ENCODE measurements around the gene SEC14L5. TPM values are rescaled to one million over a fixed set of nuclear protein-coding genes. Genes with fewer than 3 reads are reported as not detected.

Gene SEC14L5
- total RNA-seq, 1 donor from 2014 or later: not detected

DNA sequence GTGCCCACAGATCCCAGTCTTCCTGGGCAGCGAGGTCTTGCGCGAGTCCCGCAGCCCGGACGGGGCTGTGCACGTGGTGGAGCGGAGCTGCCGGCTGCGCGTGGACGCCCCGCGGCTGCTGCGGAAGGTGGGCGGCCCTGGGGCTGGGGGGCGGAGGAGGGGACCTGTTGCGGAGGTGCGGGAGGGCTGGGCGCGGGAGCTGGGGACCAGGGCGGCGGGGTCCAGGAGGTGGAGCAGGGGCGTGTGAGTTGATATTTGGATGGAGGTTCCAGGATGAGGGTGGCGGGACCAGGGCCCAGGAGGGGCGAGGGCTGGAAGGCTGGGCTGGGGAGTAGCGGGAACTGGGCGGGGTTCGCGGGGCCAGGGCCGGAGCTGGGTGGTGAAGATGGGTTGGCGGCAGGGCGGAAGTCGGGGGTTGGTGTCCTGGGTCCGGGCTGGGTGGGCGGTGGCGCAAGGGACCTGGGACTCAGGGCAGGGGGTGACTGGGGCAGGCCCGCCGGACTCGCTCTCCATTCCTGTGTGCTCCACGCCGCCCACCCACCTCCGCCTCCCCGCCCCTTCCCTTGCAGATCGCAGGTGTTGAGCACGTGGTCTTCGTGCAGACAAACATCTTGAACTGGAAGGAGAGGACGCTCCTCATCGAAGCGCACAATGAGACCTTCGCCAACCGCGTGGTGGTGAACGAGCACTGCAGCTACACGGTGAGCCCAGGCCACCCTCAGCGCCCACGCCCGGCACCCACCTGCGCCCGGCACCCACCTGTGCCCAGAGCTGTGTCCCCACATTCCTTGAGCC is 29.6 kb downstream of the SEC14L5 start:
- H3K36me3 ChIP-seq (ENCODE audit: control insufficient read depth, insufficient read depth, low read length): no peaks in the 10 kb centered on the region
- TF ChIP-seq, protein P1, sequence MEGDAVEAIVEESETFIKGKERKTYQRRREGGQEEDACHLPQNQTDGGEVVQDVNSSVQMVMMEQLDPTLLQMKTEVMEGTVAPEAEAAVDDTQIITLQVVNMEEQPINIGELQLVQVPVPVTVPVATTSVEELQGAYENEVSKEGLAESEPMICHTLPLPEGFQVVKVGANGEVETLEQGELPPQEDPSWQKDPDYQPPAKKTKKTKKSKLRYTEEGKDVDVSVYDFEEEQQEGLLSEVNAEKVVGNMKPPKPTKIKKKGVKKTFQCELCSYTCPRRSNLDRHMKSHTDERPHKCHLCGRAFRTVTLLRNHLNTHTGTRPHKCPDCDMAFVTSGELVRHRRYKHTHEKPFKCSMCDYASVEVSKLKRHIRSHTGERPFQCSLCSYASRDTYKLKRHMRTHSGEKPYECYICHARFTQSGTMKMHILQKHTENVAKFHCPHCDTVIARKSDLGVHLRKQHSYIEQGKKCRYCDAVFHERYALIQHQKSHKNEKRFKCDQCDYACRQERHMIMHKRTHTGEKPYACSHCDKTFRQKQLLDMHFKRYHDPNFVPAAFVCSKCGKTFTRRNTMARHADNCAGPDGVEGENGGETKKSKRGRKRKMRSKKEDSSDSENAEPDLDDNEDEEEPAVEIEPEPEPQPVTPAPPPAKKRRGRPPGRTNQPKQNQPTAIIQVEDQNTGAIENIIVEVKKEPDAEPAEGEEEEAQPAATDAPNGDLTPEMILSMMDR (IDR thresholded peaks at IDR 0.05; ENCODE audit: insufficient read depth, low read length, poor library complexity, severe bottlenecking): no peak
- H3K27me3 ChIP-seq (ENCODE audit: control insufficient read depth, insufficient read depth, low read length): peaks cover 17% of the 10 kb centered on the region
- no peak for DNase-seq (ENCODE audit: low read depth)
- no peak overlapping the region for H3K4me3 ChIP-seq (ENCODE audit: low read depth, low read length)

DNA sequence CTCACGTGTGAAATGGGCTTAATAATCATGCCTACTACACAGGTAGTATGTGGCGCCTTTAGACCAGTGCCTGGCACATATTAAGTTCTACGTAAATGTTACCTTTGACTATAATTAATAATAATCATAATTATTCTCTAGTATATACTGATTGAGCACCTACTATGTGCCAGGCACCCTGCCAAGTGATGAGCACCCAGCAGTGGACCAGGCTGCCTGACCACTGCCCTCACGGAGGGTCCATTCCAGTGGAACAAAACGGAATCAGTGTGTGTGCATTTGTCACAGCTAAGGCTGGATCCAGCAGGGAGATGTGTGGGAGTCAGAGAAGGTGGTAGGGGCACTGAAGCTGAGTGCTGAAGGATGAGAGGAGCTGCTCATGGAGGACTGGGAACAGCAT is 30.5 kb downstream of the SEC14L5 start:
- peaks cover 17% of the 10 kb centered on the region for H3K27me3 ChIP-seq (ENCODE audit: control insufficient read depth, insufficient read depth, low read length)
- TF ChIP-seq, protein P1 (IDR thresholded peaks at IDR 0.05; ENCODE audit: insufficient read depth, low read length, poor library complexity, severe bottlenecking): no peak

DNA sequence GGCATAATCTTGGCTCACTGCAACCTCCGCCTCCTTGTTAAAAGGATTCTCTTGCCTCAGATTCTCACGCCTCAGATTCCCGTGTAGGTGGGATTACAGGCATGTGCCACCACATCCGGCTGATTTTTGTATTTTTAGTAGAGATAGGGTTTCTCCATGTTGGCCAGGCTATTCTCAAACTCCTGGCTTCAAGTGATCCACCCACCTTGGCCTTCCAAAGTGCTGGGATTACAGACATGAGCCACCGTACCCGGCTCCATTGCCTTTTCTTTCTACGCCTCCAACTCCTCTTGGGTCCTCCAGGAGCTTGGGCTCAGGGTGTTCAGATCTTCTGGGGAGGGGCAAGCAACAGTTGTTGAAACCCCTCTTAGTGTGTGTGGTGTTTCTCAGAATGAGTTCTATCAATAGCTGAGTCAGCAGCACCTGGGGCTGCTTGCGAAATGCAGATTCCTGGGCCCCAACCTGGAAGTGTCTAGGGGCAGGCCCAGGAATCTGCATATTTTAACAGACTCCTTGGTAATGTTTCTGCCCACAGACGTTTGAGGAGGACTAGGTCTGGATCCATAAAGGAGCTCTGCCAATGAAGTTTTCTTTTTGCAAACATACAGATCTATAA is 31.4 kb downstream of the SEC14L5 start:
- H3K27me3 ChIP-seq (ENCODE audit: control insufficient read depth, insufficient read depth, low read length): peaks cover 17% of the 10 kb centered on the region
- DNase-seq (ENCODE audit: low read depth): no peak
- H3K4me3 ChIP-seq (ENCODE audit: low read depth, low read length): no peak overlapping the region
- TF ChIP-seq, protein P1 (IDR thresholded peaks at IDR 0.05; ENCODE audit: insufficient read depth, low read length, poor library complexity, severe bottlenecking): no peak
- no peaks in the 10 kb centered on the region for H3K36me3 ChIP-seq (ENCODE audit: control insufficient read depth, insufficient read depth, low read length)

More for the DNA sequence above, 30.5 kb downstream of the SEC14L5 start:
- DNase-seq (ENCODE audit: low read depth): no peak
- Histone ChIP-seq H3K4me3 (ENCODE audit: low read depth, low read length) (no peak overlapping the region), H3K36me3 (ENCODE audit: control insufficient read depth, insufficient read depth, low read length) (no peaks in the 10 kb centered on the region)

DNA sequence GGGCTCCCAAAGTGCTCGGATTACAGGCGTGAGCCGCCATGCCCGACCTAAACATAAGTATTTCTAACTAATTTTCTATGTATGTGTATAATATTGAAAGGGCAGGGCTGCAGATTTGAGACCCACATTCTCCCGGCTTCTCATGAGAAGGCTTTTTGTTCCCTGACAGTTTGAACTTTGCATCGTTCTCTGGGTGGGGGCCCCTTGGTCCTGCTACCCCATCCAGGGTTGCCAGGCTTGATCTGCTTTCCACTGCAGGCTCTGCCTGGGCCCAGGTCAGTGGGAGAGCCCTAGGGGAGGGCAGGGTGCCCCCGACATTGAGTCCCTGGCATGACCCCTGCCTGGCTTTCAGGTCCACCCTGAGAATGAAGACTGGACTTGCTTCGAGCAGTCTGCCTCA is 32.3 kb downstream of the SEC14L5 start:
- H3K27me3 ChIP-seq (ENCODE audit: control insufficient read depth, insufficient read depth, low read length): peaks cover 17% of the 10 kb centered on the region
- H3K36me3 ChIP-seq (ENCODE audit: control insufficient read depth, insufficient read depth, low read length): no peaks in the 10 kb centered on the region
- no peak for DNase-seq (ENCODE audit: low read depth)
- TF ChIP-seq, protein P1 (IDR thresholded peaks at IDR 0.05; ENCODE audit: insufficient read depth, low read length, poor library complexity, severe bottlenecking): no peak
- H3K4me3 ChIP-seq (ENCODE audit: low read depth, low read length): no peak overlapping the region

DNA sequence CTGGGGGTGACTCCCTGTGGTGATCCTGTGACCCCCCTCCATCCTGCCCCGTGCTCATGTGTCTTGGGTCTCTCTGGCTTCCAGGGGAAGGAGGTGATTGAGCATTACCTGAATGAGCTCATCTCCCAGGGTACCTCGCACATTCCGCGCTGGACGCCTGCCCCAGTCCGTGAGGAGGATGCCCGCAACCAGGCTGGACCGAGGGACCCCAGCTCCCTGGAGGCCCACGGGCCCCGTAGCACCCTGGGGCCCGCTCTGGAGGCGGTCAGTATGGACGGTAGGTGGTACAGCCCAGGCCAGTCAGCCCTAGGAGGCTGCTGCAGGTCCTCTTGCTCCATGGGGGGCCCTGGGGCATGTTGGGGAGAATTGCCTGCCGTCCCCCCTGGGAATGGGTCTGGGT is 33.6 kb downstream of the SEC14L5 start:
- H3K36me3 ChIP-seq (ENCODE audit: control insufficient read depth, insufficient read depth, low read length): no peaks in the 10 kb centered on the region
- no peak overlapping the region for H3K4me3 ChIP-seq (ENCODE audit: low read depth, low read length)
- DNase-seq (ENCODE audit: low read depth): no peak
- TF ChIP-seq, protein P1 (IDR thresholded peaks at IDR 0.05; ENCODE audit: insufficient read depth, low read length, poor library complexity, severe bottlenecking): no peak
- peaks cover 17% of the 10 kb centered on the region for H3K27me3 ChIP-seq (ENCODE audit: control insufficient read depth, insufficient read depth, low read length)
